HL-60/S4 (cell line): Measurements from ENCODE around the gene CELA2B.
"Not testable (repeated sequence)": the region's sequence is repeated elsewhere in the genome, so short reads cannot be mapped to it uniquely, and the experiment has no call there.

Source experiments
- in situ Hi-C: fragments of 300-500 bp; cut with MboI; formaldehyde crosslinking; loops from 2 replicates; pipeline ENCODE4 v1.14.3; 2022; ENCODE audit warnings: low sequenced_read_pairs

CELA2B gene

DNA sequence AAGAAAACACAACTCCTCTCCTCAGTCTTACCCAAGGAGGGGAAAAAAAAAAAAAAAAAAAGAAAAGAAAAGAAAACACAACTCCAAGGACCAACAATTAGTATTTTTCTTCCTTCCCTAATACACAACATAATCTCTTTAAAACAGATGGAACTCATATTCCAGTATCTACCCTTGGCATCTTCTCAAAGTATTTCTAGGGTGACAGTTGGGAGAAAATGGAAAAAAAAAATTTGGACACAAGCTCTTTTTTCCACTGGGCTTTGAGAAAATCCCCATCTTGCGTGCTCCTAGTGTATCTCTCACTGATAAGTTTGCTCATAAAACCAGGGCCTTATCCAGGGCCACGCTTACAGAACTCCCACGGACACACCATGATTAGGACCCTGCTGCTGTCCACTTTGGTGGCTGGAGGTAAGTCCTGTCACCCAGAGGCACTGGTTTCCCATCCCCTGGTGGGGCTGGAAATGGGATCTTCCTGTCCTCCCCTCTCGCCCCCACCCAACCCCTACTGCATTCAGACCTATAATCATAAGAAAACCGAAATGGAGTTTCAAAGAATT lies at the start of gene CELA2B:
TSS of gene CELA2B (plus strand) at position 353 of the 563 bp plus-strand sequence. CDS start at position 375, 22 bp downstream.
- in situ Hi-C loops, result no loop called here

DNA sequence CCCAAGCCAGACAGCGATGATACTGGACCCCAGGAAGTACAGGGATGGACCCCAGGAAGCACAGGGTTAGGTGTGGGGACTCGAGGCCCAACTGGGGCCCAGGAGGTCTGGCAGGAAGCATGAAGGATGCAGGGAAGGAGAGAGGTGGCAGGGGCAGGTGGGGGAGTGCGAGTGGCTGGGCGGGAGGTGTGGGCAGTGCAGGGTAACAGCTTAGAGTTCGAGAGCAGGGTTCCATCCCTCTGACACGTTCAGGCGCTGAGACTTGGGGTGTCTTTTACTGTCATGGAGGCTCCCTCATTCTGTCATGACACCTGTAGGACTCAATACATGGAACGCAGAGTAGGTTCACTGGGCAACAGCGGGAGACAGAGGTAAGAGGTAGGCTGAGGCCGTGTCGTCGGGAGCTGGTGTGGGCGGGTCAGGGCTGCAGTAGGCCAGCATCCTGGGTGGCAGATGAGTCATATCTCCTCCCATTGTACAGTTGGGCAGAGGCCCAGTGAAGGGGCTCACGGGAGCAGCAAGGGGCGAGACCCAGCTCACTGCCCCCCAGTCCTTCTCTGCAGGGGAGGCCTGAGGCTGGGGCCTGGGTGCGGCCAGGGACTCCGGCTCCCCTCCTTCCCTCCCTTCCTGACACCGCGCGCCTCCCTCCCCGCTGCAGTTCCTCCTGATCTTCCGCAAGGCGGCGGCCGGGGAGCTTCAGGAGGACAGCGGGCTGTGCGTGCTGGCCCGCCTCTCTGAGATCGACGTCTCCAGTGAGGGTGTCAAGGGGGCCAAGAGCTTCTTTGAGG lies 49.2 kb upstream of the CELA2B start:
- in situ Hi-C loops, result loop anchor here (5.0 kb wide), 1 partner anchor 99 kb away; no protein-coding TSS in a partner anchor

DNA sequence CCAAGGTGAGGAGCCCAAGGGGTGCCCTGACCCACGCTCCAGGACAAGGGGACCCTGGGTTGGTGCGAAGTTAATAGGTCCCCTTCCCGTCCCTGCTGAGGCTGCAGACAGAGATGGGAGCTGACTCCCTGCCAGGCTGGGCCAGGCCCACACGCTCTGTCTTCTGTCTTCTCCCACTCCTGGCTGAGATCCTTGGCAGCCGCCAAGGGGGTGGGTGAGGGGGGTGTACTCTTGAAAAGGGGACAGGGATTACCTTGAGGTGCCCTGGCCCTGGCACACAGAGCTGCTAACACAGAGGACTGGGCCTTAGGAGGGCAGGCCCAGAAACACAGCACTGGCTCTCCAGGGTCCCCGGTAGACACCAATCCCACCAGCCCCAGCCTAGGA lies 48.6 kb upstream of the CELA2B start:
- in situ Hi-C loops, result loop anchor here (5.0 kb wide), 1 partner anchor 100 kb away; no protein-coding TSS in a partner anchor

DNA sequence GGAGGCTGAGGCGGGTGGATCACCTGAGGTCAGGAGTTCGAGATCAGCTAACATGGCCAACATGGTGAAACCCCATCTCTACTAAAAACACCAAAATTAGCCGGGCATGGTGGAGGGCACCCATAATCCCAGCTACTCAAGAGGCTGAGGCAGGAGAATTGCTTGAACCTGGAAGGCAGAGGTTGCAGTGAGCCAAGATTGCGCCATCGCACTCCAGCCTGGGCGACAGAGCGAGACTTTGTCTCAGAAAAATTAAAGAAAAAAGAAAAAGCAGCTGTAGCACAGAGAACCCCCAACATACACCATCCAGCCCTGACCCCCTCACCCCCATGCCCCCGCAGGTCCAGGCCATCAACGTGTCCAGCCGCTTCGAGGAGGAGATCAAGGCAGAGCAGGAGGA lies 47.7 kb upstream of the CELA2B start:
- in situ Hi-C loops, result loop anchor here (5.0 kb wide), 1 partner anchor 101 kb away; no protein-coding TSS in a partner anchor

DNA sequence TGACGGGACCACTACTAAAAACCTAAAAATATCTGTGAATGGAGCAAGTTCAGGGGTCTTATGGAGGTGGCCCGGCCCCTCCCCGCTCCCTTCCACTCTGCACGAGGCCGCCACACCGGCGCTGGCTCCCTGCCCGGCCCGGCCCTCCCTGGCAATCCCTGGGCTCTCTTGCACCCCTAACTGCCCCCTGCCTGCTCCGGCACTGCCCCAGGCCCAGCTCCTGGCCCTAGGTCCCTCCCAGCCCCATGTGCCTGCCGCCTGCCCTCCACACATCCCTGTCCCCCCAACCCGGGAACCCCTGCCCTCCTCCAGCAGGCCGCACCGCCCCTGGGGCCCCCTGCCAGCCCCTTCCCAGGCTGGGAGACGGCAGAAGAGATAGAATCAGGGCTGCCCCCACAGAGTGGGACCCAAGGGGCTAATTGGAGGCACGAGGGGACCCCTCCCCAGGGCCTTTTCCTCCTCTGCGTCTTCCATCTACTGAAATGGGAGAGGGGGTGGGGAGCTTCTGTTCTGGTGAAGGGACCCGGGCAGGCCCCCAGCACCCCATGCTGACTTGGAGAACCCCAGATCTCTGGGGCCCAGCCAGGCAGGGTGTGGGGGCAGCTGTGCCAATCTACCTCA lies 47.0 kb upstream of the CELA2B start:
- in situ Hi-C loops, result loop anchor here (5.0 kb wide), 1 partner anchor 102 kb away; no protein-coding TSS in a partner anchor

DNA sequence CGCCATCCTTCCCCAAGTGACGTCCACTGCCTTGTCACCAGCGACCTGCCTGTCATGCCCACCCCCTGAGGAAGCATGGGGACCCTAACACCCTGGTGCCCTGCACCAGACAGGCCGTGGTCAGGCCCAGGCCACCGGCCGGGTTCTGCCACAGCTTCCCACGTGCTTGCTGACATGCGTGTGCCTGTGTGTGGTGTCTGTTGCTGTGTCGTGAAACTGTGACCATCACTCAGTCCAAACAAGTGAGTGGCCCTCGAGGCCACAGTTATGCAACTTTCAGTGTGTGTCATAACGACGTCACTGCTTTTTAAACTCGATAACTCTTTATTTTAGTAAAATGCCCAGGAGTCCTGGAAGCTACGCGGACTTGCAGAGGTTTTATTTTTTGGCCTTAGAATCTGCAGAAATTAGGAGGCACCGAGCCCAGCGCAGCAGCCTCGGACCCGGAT lies 46.2 kb upstream of the CELA2B start:
- in situ Hi-C loops, result loop anchor here (5.0 kb wide), 1 partner anchor 102 kb away; no protein-coding TSS in a partner anchor

DNA sequence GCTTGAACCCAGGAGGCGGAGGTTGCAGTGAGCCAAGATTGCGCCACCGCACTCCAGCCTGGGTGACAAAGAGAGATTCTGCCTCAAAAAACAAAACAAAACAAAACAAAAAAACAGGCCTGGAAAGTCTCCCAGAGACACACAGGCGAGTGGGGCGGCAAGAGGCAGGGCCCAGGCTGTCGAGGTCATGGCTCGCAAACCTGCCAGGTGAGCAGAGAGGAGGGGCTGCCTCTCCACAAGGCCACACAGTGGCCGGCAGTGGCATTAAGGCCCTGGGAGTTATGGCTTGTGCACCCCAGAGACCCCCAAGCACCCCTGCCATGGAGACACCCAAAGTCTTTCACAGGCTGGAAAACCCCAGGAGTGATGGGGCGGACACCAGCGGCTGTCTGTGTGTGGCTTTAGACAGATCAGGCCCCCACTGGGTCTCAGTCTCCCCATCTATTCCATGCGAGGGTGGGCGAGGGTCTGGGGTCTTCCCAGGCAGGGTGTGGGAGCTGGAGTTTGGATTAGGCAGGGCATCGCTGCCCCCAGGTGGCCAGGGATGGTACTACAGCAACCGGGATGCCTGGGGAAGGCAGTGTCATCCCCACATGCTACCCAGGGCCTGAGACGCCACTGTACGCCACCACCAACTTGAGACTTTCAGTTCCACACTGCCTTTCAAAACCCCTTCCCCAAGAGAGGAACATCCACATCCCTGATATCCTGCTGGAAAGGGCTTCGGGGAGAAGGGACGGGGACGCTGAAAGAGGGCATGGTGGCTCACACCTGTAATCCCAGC lies 44.9 kb upstream of the CELA2B start:
- in situ Hi-C loops, result no loop called here

DNA sequence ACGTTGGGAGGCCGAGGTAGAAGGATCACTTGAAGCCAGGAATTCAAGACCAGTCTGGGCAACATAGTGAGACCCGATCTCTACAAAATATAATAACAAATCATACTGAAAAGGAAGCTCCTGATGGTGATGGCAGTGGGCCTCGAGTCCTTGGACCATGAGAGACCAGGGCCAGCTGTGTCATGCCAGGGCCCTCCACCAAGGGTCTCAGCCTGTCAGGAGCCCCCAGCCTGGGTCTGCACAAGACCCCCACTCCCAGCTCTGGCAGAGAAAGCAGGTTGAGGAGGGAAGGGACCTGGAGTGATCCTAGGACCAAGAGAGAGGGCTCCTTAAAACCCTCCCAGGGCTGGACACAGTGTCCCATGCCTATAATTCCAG lies 44.3 kb upstream of the CELA2B start:
- in situ Hi-C loops, result no loop called here

DNA sequence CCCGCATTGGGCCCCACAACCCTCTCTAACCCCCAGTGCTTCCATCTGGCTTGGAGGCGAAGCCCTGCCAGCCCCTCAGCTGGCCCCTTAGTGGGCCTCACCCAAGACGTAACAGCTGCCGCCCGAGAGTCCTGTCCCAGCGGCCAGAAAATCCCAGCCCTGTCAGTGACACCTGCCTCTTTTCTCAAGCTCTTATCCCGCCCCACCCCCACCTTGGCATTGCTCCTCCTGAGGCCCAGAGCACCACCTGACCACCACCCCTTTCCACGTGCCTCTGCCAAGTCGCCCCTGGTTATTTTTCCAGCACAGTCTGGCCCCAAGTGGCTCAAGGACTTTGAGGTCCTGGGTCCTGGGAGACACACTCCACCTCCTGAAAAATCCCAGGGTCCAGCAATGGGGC lies 43.6 kb upstream of the CELA2B start:
- in situ Hi-C loops, result no loop called here

DNA sequence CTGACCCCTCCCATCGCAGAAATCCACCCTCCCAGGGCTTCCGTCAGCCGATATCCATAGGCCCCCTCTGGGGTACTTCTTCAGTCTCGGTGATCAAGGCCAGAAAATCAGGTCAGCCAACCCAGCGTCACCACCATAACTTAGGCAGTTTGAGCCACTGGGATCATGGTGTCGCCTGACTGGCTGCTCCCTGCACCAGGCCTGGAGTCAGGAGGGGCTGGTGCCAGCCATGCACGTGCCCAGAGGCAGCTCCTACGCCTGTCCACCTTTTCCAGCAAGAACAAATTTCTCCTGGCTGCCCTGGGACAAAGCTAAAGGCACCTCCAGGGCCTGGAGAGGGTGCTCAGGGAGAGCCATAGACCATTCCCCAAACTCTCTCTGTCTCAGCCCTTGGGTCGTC lies 42.4 kb upstream of the CELA2B start:
- in situ Hi-C loops, result no loop called here

DNA sequence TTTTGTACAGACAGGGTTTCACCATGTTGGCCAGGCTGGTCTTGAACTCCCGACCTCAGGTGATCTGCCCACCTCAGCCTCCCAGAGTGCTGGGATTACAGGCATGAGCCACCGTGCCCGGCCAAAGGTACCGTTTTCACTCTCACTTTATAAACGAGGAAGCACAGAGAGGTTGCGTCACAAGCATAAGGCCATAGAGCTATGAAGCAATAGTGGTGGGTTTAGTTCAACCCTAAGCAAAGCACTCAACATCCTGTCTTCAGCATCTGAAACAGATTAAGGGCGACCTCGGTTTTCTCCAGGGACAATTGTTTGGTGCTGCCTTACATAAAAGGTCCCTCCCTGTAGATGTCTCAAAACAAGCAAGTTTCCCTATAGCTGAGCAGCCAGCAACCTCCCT lies 41.2 kb upstream of the CELA2B start:
- in situ Hi-C loops, result not testable (repeated sequence)

DNA sequence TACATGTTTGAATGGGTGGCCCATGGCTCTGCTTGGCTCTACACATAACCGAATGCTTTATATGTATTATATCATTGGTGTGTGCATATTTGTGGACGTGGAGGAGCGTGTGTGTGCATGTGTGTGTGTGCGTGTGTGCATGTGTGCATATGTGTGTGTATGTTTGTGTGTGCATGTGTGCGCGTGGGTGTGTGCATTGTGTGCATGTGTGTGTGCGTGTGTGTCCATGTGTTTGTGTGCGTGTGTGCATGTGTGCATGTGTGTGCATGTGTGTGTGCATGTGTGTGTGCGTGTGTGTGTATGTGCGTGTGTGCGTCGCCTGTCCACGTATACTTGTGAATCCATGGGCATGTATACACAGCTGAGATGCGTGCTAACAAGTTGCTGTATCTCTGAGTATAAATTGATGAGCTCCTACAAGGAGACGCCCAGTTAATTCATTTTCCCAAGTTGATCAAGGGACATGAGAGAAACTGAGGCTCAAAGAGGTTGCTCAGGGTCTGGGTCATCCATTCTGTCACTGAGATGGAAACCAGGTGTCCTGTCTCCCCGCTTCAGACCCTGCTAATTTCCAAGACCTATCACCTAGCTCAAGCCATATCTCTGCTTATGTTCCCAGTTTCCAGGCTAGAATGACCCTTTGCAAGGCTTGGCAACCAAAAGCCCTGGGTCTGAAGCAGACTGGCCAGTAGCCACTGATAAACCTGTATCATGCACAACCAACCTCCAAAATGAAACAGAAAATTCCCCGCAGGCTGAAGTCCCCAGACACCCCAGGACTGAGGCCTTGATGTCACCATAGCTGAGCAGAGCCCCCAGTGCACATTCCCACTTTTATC lies 40.4 kb upstream of the CELA2B start:
- in situ Hi-C loops, result no loop called here

DNA sequence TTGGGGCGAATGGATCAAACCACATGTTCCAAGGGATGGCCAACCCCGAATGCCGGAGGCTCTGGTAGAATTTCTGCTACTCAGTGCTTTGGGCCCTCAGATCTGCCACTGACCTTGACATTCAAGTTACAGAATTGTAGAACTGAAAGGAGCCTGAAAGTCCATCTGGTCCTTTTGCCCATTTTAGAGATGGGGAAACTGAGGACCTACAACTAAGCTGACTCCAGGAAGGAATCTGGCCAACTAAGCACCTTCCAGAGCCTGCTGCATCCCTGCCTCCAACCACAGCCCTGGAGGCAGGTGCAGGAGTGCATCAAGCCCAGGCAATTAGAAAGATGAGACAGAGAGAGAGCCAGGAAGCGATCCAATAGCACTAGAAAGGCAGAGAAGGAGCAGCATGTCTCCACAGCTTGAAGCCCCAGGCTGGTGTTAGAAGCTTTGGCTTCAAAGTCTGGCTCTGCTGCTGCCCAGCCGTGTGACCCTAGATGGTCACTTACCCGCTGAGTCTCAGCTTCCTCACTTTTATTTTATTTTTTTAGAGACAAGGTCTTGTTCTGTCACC lies 38.9 kb upstream of the CELA2B start:
- in situ Hi-C loops, result no loop called here

DNA sequence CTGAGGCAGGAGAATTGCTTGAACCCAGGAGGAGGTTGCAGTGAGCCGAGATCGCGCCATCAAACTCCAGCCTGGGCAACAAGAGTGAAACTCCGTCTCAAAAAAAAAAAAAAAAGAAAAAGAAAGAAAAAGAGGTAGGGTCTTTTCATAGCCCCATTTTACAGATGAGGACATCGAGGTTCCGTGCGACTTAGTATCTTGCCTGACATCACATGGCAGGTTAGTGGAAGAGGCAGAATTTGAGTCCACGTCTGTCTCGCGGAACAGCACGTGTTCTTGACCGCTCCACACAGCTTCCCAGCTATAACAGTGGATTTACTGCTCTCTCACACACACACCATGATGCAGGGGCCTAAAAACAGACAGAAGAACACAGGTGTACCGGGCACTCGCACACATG lies 36.6 kb upstream of the CELA2B start:
- in situ Hi-C loops, result no loop called here

DNA sequence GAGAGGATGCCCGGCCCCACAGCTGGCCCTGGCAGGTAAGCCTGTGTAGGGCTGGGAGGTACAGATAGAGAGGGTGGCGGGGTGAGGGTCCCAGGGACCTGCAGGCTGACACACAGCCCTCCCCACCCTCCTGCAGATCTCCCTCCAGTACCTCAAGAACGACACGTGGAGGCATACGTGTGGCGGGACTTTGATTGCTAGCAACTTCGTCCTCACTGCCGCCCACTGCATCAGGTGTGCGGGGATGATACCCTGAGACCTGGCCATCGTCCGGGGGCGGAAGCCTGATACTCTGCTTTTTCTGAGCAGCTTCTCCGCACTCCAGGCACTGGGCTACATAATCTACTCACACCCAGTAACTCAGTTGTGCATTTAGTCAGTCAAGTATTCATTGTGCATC lies 35.5 kb upstream of the CELA2B start:
- in situ Hi-C loops, result no loop called here

DNA sequence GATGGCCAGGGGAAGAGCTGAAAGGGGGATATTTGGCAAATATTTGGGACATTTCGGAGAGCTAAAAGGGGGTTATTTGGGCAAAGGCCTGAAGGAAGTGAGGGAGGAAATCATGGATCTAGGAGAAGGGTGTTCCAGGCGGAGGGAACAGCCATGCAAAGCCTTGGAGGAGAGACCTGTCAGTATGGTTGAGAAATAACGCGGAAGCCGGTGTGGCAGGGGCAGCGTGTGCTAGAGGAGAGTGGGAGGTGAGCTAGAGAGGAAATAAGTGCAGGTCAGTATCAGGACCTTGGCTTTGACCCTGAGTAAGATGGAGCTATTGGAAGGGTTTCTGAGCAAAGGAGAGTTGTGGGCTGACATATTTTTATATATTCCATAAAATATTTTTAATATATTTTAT lies 34.7 kb upstream of the CELA2B start:
- in situ Hi-C loops, result no loop called here

DNA sequence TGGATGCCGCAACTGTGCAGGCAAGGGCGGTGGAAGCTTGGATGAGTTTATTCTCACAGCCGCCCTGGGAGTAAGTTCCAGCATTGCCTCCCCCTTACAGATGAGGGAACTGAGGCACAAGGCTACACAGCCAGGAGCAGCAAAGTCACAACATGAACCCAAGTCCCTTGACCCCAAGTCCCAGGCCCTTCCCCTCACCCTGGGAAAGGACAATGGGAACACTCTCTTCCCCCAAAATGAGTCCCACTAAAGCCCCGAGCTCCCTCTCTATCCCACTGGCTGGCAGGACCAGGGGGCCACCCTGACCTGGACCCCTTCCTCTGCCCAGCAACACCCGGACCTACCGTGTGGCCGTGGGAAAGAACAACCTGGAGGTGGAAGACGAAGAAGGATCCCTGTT lies 33.8 kb upstream of the CELA2B start:
- in situ Hi-C loops, result no loop called here

DNA sequence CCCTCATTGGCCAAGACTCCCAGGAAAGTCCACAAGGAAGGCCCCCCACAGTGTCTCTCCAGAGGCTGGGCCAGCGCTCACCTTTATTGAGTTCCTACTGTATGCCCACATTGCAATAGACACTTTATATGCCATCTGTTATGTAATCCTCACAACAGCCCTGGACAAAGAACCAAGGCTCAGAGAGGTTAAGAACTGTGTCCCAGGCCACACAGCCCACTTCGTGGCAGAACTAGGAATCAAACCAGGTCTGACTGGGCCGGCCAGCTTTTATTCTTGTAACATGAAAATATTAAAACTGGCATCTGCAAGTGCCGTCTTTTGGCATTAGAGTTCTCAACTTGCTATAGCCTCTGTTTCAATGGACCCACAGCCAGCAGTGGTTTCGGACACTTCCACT lies 33.1 kb upstream of the CELA2B start:
- in situ Hi-C loops, result no loop called here

DNA sequence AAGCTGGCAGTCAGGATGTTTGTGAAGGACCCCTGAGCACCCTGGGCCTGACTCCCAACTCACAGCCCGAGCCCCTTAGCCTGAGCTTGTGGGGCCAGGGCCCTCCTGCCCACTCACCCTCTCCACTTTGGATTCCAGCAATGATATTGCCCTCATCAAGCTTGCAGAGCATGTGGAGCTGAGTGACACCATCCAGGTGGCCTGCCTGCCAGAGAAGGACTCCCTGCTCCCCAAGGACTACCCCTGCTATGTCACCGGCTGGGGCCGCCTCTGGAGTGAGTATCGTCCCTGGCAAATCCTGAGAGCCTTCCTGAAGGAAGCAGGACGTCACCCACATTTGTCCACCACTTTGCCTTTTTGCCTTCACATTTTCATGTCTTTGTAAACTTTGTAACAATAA lies 32.6 kb upstream of the CELA2B start:
- in situ Hi-C loops, result no loop called here
